HUES64 (cell line): ENCODE data around the gene SLC1A3.

Source experiments
- H3K27ac ChIP-seq: 2 replicates; pipeline ENCODE4 v1.7.0; 2013; ENCODE audit warnings: low read depth, low read length, inconsistent platforms
- H3K27me3 ChIP-seq: 2 replicates; pipeline ENCODE4 v1.6.1; 2013; ENCODE audit warnings: mild to moderate bottlenecking, low read length; ENCODE audit not compliant: insufficient read depth
- H3K36me3 ChIP-seq: 2 replicates; pipeline ENCODE4 v1.6.1; 2013; ENCODE audit warnings: mild to moderate bottlenecking, low read length; ENCODE audit not compliant: insufficient read depth
- H3K4me1 ChIP-seq: 2 replicates; pipeline ENCODE4 v1.6.1; 2013; ENCODE audit warnings: mild to moderate bottlenecking, low read length, moderate library complexity; ENCODE audit not compliant: insufficient read depth
- H3K4me3 ChIP-seq: 2 replicates; pipeline ENCODE4 v1.5.1; 2013; ENCODE audit warnings: mild to moderate bottlenecking, low read length, moderate library complexity
- H3K9ac ChIP-seq: 2 replicates; pipeline ENCODE4 v1.6.1; 2013; ENCODE audit warnings: mild to moderate bottlenecking, low read depth, low read length
- H3K9me3 ChIP-seq: 2 replicates; pipeline ENCODE4 v1.6.1; 2013; ENCODE audit warnings: low read depth, low read length; ENCODE audit not compliant: insufficient read depth
- WGBS: fragments of 150-250, 120-280 bp; methylation state at CpG from one replicate; pipeline ENCODE4 v1.1.7; 2013; ENCODE audit warnings: missing lambda C conversion rate; 5-methylcytosine and 5-hydroxymethylcytosine counted together

SLC1A3 gene

GRCh38 chr5:36704131-36704530, 97.7 kb downstream of the SLC1A3 start:
- WGBS, result no CpG with 5 or more reads among the region's 1 CpG
- H3K36me3 ChIP-seq, result no peaks in the 10 kb centered on the region

GRCh38 chr5:36705055-36705454, 98.6 kb downstream of the SLC1A3 start:
- Histone ChIP-seq H3K4me1 (no peaks in the 10 kb centered on the region), H3K27ac (no peak overlapping the region), H3K27me3 (no peaks in the 10 kb centered on the region), H3K9ac (no peak overlapping the region), H3K4me3 (no peak overlapping the region), H3K9me3 (peaks cover 6% of the 10 kb centered on the region; the same call in 1 of the 2 replicates), H3K36me3 (no peaks in the 10 kb centered on the region)
- 86% methylated on average over 3 of the region's 3 CpGs for whole genome bisulfite sequencing

More at GRCh38 chr5:36704131-36704530, 97.7 kb downstream of the SLC1A3 start:
- H3K27ac ChIP-seq, result no peak overlapping the region
- H3K9me3 ChIP-seq, result peaks cover 6% of the 10 kb centered on the region; the same call in 1 of the 2 replicates
- no peaks in the 10 kb centered on the region for H3K27me3 ChIP-seq
- no peak overlapping the region for H3K9ac ChIP-seq
- H3K4me3 ChIP-seq, result no peak overlapping the region
- no peaks in the 10 kb centered on the region for H3K4me1 ChIP-seq

DNA sequence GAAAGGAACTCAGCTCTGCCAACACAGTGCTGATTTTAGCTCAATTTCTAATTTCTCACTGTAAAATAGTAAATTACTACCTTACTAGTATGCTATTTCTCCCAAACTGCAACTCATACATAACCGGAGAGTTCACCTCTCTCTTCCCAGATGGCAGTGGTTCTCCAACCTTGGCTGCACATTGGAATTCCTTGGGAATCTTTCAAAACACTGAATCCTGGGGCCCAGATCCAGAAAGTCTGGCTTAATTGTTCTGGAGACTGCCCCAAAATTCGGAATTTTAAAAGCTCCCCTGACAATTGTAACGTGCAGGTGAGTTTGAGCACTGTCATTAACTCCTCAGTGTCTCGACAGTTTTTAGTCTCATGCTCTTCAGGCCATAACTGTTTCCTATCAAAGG, 100.3 kb downstream of the SLC1A3 start:
- Histone ChIP-seq H3K4me1 (no peaks in the 10 kb centered on the region), H3K27ac (no peak overlapping the region), H3K4me3 (no peak overlapping the region), H3K27me3 (no peaks in the 10 kb centered on the region), H3K36me3 (no peaks in the 10 kb centered on the region), H3K9me3 (peaks cover 6% of the 10 kb centered on the region; the same call in 1 of the 2 replicates), H3K9ac (no peak overlapping the region)
- 81% methylated on average over 4 of the region's 4 CpGs for WGBS

GRCh38 chr5:36708996-36709395, 102.6 kb downstream of the SLC1A3 start:
- H3K9me3 ChIP-seq, result peaks cover 6% of the 10 kb centered on the region; the same call in 1 of the 2 replicates
- 81% methylated on average over 3 of the region's 5 CpGs for WGBS

GRCh38 chr5:36710039-36710438, 103.6 kb downstream of the SLC1A3 start:
- Histone ChIP-seq H3K27ac (no peak overlapping the region), H3K9ac (no peak overlapping the region), H3K27me3 (no peaks in the 10 kb centered on the region), H3K4me1 (no peaks in the 10 kb centered on the region), H3K4me3 (no peak overlapping the region), H3K9me3 (peaks cover 6% of the 10 kb centered on the region; the same call in 1 of the 2 replicates), H3K36me3 (no peaks in the 10 kb centered on the region)
- WGBS, result 97% methylated on average over 3 of the region's 3 CpGs

More at GRCh38 chr5:36708996-36709395, 102.6 kb downstream of the SLC1A3 start:
- H3K4me3 ChIP-seq, result no peak overlapping the region
- H3K27me3 ChIP-seq, result no peaks in the 10 kb centered on the region
- no peak overlapping the region for H3K9ac ChIP-seq
- no peaks in the 10 kb centered on the region for H3K4me1 ChIP-seq
- no peak overlapping the region for H3K27ac ChIP-seq
- no peaks in the 10 kb centered on the region for H3K36me3 ChIP-seq

- Histone ChIP-seq H3K9ac (no peak overlapping the region), H3K9me3 (peaks cover 1% of the 10 kb centered on the region; the same call in 1 of the 2 replicates), H3K27ac (no peak overlapping the region), H3K36me3 (no peaks in the 10 kb centered on the region), H3K27me3 (no peaks in the 10 kb centered on the region), H3K4me3 (no peak overlapping the region), H3K4me1 (no peaks in the 10 kb centered on the region)
- WGBS, result 90% methylated on average over 3 of the region's 3 CpGs
These were observed 106.3 kb downstream of the SLC1A3 start for GRCh38 chr5:36712706-36713105.

- no peak overlapping the region for H3K27ac ChIP-seq
- no peaks in the 10 kb centered on the region for H3K36me3 ChIP-seq
- H3K4me3 ChIP-seq, result no peak overlapping the region
- WGBS, result 65% methylated on average over 2 of the region's 2 CpGs
- no peaks in the 10 kb centered on the region for H3K9me3 ChIP-seq
- H3K27me3 ChIP-seq, result no peaks in the 10 kb centered on the region
- no peak overlapping the region for H3K9ac ChIP-seq
- no peaks in the 10 kb centered on the region for H3K4me1 ChIP-seq
These were observed 107.1 kb downstream of the SLC1A3 start for GRCh38 chr5:36713541-36713940.

DNA sequence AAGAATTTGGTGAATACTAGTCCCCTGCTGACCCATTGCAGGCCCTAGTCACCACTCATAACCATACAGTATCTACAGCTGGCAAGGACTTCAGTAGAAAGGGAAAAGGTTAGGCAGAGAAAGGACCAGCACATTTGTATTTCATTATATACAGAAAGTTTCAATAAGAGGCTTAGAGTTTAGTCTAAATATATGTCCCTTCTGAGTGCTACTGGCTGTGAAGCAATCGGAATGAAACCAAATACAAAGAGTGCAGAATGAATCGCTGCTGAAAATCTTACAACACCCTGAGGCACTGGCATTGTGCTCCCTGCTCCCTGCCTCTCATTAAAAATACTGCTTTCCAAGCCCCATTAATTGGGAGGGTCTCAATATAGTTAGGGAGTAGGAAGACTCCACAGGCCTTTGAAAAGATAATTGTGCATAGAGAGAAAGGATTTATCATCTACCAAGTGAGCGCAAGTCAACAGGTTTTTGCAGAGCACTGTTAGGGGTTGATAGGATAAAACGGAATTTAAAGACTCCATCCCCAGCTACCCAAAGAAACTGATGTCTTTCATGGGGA, 110.8 kb downstream of the SLC1A3 start:
- H3K9me3 ChIP-seq, result no peaks in the 10 kb centered on the region
- WGBS, result 86% methylated on average over 4 of the region's 4 CpGs
- H3K9ac ChIP-seq, result no peak overlapping the region
- no peak overlapping the region for H3K4me3 ChIP-seq
- no peak overlapping the region for H3K27ac ChIP-seq
- no peaks in the 10 kb centered on the region for H3K27me3 ChIP-seq
- no peaks in the 10 kb centered on the region for H3K4me1 ChIP-seq
- H3K36me3 ChIP-seq, result no peaks in the 10 kb centered on the region

GRCh38 chr5:36719282-36719681, 112.9 kb downstream of the SLC1A3 start:
- Histone ChIP-seq H3K9ac (no peak overlapping the region), H3K4me3 (no peak overlapping the region), H3K9me3 (no peaks in the 10 kb centered on the region), H3K27ac (no peak overlapping the region), H3K27me3 (no peaks in the 10 kb centered on the region), H3K4me1 (no peaks in the 10 kb centered on the region), H3K36me3 (no peaks in the 10 kb centered on the region)
- WGBS, result 86% methylated on average over 2 of the region's 2 CpGs

DNA sequence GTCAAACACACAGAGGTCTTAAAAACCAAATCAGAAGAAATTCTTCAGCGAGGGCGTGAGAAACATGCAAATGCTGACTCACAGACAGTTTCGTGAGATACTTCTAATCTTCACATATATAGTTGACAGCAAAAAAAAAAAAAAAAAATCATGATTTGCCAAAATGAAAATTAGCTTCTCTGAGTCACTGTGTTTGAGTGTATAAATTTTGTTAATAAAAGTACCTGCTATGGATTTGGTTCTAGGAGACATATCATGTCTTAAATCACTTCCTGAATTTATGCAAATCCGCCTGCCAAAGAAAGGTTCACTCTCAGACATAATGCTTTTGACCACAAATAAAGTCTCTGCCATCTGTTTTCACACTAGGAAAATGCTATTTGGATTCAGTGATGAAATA, 114.3 kb downstream of the SLC1A3 start:
- Histone ChIP-seq H3K27ac (no peak overlapping the region), H3K36me3 (no peaks in the 10 kb centered on the region), H3K9ac (no peak overlapping the region), H3K9me3 (no peaks in the 10 kb centered on the region), H3K4me3 (no peak overlapping the region), H3K4me1 (peaks cover 10% of the 10 kb centered on the region; the same call in 1 of the 2 replicates), H3K27me3 (no peaks in the 10 kb centered on the region)
- WGBS, result 91% methylated on average over 4 of the region's 4 CpGs

GRCh38 chr5:36721664-36722235, 115.3 kb downstream of the SLC1A3 start:
- Histone ChIP-seq H3K27me3 (no peaks in the 10 kb centered on the region), H3K36me3 (no peaks in the 10 kb centered on the region), H3K9ac (no peak overlapping the region), H3K4me1 (peaks cover 10% of the 10 kb centered on the region; the same call in 1 of the 2 replicates), H3K4me3 (no peak overlapping the region), H3K27ac (no peak overlapping the region), H3K9me3 (no peaks in the 10 kb centered on the region)
- 80% methylated on average over 5 of the region's 5 CpGs for WGBS
